B cell (primary cell): ENCODE measurements around the gene FGL2.

ENCODE experiments used
- CTCF ChIP-seq: fragments of 200-600 bp; IDR thresholded peaks from one replicate; pipeline ENCODE4 v1.8.0; 2022; ENCODE audit warnings: antibody characterized with exemption, mild to moderate bottlenecking
- EZH2 ChIP-seq: IDR thresholded peaks from 2 replicates; pipeline ENCODE4 v1.6.1; 2012; ENCODE audit warnings: borderline replicate concordance, low read depth, mild to moderate bottlenecking, moderate library complexity, low read length; ENCODE audit not compliant: insufficient read depth, poor library complexity, severe bottlenecking

GRCh38 chr7:77248154-77248553 lies 48.5 kb upstream of the FGL2 start:
- no peak for TF ChIP-seq CTCF
- TF ChIP-seq EZH2 = no peak
